ENCODE results near the gene TRANK1.

DNA sequence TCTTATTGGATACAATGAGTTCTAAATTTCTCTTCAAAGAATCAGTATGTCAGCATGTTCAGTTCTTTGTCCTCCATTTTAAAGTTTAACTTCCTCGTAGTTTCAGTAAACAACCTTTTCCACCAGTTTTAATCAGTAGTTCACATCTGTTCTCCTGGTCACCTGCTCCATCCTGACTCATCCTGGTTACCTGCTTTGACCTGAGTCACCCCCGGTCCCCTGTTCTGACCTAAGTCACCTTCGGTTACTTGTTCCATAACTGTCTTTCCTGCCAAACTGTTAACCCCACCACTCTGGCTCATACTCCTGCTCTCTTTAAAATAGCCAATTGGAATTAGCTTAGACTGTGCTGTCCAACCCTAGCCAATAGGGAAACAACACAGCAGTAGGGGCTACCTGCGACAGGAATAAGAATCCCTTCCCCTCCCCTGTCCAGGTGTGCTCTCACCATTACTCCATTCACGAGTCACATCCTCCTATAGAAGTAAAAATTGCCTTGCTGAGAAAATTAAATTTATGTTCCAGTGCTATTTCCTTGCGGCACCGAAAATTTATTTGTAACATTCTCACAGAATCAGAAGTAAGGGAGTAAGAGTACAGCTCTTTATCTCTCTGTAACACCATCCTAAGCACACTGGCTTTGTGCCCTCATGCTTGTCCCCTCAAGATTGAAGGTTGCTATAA is 23.8 kb downstream of the TRANK1 start:
- TF ChIP-seq JUND (IDR thresholded peaks at IDR 0.05), result no peak
- TF ChIP-seq EZH2 (IDR thresholded peaks at IDR 0.05), result no peak
- no peak for TF ChIP-seq ZNF274 (IDR thresholded peaks at IDR 0.05; ENCODE audit: low read depth, low read length)
